ENCODE measurements around the gene LNX2.

DNA sequence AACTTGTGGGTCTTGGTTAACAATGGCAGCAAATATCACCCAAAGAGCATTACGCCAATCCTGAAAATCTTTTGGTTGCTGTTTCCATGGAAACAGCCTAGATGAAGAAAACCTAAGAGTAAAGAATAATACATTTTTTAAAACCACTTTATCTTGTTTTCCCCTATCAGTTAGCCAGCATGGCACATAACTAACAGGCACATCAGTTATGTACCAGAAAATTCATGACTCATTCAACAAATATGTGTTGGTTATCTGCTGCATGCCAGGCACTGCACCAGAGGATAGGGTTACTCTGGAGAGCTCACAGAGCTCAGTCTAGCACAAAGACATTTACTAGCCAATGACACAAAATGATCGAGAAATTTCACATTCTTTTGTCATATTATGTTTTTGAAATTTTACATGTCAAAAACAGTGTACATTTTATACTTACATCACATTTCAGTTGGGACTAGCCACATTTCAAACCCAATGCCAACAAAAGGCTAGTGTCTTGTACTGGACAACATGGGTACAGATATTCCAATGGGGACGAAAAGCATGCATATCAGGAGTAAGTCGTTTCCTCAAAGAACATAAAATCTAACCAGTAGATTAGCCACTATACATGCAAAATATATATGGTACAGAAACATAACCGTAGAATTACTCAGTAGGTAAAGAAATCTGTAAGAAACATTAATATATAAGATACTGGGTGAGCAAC lies 20.3 kb downstream of the LNX2 start:
- TF ChIP-seq SUZ12 (IDR thresholded peaks at IDR 0.05; ENCODE audit: extremely low read depth, insufficient read depth, insufficient read length) (no peak), YY1 (IDR thresholded peaks at IDR 0.05; ENCODE audit: insufficient read depth, insufficient read length) (no peak)
